SK-MEL-5 (cell line): ENCODE results near the gene DCAF11. TPM values are rescaled to one million over a fixed set of nuclear protein-coding genes. Genes with fewer than 3 reads are reported as not detected.

Experiments
- DNase-seq: peaks from one replicate; pipeline ENCODE4 v3.0.0-alpha.2; 2016; ENCODE audit warnings: low read depth, low spot score
- in situ Hi-C: cut with HindIII; loops from 2 replicates; pipeline ENCODE4 v1.10.0; 2016; ENCODE audit warnings: low sequenced_read_pairs, high pct_unique_total_duplicates, low pct_unique_long_range_greater_than_20kb
- total RNA-seq: library from RNA; depleted of rRNA; stranded (reverse); fragments of >200 nt; shearing (Covaris generic); gene quantifications from 2 replicates; pipeline ENCODE4 v1.2.3, GENCODE V29; 2014

DCAF11 gene
- total RNA-seq, 1 experiment from 2014 or later, result 49.5 TPM

- in situ Hi-C loops, result no loop called here
- no peak for DNase-seq
Measured at GRCh38 chr14:24106672-24107271, 7.8 kb upstream of the DCAF11 start.

- no peak for DNase-seq
- in situ Hi-C loops, result no loop called here
Measured at GRCh38 chr14:24108336-24108874, 6.2 kb upstream of the DCAF11 start.

- no peak for DNase-seq
- in situ Hi-C loops, result no loop called here
Measured at GRCh38 chr14:24110060-24110459, 4.5 kb upstream of the DCAF11 start.

GRCh38 chr14:24110523-24110922 lies 4.1 kb upstream of the DCAF11 start:
- DNase-seq, result no peak
- in situ Hi-C loops, result no loop called here

GRCh38 chr14:24113379-24113800 lies 1.2 kb upstream of the DCAF11 start:
- DNase-seq, result no peak
- in situ Hi-C loops, result no loop called here

GRCh38 chr14:24113801-24114531 lies 611 bp upstream of the DCAF11 start:
- peak; percentile 83 for DNase-seq
- in situ Hi-C loops, result no loop called here

- no peak for DNase-seq
- in situ Hi-C loops, result no loop called here
Measured at GRCh38 chr14:24115422-24116127, 998 bp downstream of the DCAF11 start.

- in situ Hi-C loops, result no loop called here
- no peak for DNase-seq
Measured at GRCh38 chr14:24116128-24116814, 1.7 kb downstream of the DCAF11 start.

GRCh38 chr14:24117179-24117578 lies 2.6 kb downstream of the DCAF11 start:
- no peak for DNase-seq
- in situ Hi-C loops, result no loop called here

- in situ Hi-C loops, result no loop called here
- no peak for DNase-seq
Measured at GRCh38 chr14:24119691-24120090, 5.1 kb downstream of the DCAF11 start.

GRCh38 chr14:24121210-24121609 lies 6.6 kb downstream of the DCAF11 start:
- in situ Hi-C loops, result no loop called here

GRCh38 chr14:24122416-24122815 lies 7.8 kb downstream of the DCAF11 start:
- in situ Hi-C loops, result no loop called here
- DNase-seq, result no peak

More at GRCh38 chr14:24121210-24121609, 6.6 kb downstream of the DCAF11 start:
- DNase-seq, result no peak

- in situ Hi-C loops, result no loop called here
- no peak for DNase-seq
Measured at GRCh38 chr14:24122898-24123297, 8.3 kb downstream of the DCAF11 start.

GRCh38 chr14:24123424-24124417 lies 9.1 kb downstream of the DCAF11 start:
- in situ Hi-C loops, result no loop called here

GRCh38 chr14:24126939-24127338 lies 12.4 kb downstream of the DCAF11 start:
- in situ Hi-C loops, result no loop called here
- DNase-seq, result no peak

More at GRCh38 chr14:24123424-24124417, 9.1 kb downstream of the DCAF11 start:
- no peak for DNase-seq

- in situ Hi-C loops, result no loop called here
- DNase-seq, result no peak
Measured at GRCh38 chr14:24127673-24128072, 13.1 kb downstream of the DCAF11 start.
